HG02840 (cell line): ENCODE measurements around the gene HEATR9.

Experiments
- ATAC-seq: cut with Tn5 transposase; IDR thresholded peaks from one replicate; pipeline ENCODE4 v1.9.1; 2021; ENCODE audit warnings: mild to moderate bottlenecking, moderate library complexity, moderate number of reproducible peaks; ENCODE audit not compliant: unreplicated experiment, low FRiP score

HEATR9 gene

DNA sequence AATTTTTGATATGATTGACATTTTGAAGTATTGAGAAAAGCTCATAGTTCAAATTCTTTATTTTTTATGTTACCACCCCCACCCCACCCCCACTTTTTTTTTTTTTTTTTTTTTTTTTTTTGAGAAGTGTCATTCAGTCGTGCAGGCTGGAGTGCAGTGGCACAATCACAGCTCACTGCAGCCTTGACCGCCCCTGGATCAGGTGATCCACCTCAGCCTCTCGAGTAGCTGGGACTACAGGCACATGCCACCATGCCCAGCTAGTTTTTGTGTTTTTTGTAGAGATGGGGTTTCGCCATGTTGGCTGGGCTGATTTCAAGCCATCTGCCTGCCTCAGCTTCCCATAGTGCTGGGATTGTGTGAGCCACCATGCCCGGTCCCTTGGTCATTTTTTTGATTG, 52.0 kb downstream of the HEATR9 start:
- ATAC-seq = no peak

DNA sequence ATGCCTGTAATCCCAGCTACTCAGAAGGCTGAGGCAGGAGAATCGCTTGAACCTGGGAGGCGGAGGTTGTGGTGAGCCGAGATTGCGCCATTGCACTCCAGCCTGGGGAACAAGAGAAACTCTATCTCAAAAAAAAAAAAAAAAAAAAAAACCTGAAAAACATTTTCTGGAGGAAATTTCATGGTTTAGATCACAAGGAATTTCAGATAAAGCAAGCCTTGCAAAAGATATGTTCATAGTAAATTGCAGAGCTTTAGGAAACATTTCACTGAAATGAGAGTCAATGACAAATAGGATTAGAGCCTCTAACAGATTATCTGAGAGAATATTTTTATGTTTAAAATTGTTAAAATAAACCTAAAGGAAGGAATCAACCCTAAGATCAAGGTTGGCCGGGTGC, 56.2 kb downstream of the HEATR9 start:
- no peak for ATAC-seq

GRCh38 chr17:35811759-35812158, 56.9 kb downstream of the HEATR9 start:
- no peak for ATAC-seq

GRCh38 chr17:35809855-35810461, 58.7 kb downstream of the HEATR9 start:
- ATAC-seq = no peak

DNA sequence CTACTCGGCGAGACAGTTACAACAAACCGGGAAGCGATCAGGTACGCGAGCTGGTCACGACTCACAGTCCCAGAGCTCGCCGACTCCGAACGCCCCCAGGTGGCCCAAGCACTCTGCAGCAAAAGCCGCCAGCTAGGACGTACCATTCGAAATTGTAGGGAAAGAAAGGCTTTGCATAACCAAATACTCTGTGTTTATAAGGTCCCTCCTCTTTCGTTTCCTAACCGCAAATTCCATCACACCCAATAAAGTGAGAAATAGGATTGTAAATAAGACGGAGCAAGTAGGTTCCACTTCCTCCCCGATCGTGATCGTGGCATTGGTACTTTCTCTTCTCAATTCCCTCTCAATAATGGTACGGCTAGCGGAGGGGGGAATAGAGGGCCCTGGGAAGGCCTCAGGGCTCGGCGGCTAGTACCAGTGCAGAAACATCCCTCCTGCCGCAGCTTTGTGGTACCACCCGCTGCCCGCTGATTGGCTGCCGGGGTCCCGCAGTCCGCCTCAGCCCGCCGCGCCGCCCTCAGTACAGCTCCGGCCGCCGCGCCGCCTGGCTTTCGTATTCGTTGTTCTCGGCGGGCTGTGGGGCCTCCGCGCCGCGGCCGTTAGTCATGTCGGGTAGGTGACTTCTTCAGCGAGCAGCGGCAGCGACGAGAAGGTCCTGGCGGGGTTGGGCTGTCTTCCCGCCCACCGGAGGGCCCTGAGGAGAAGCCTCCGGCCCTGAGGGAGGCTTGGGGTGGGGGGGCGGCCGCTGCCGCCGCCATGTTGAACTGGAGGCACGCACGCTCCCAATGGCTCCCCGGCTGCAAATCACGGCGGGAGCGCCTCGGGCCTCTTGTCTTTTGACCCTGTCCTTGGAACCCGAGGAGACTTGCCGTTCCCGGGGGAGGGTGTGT, 59.5 kb downstream of the HEATR9 start, which contains the start of gene TAF15:
Gene TAF15, plus strand, starts transcription at position 523 of the 893 bp plus-strand sequence. Its CDS starts 86 bp downstream, at position 609.
- ATAC-seq = peak; percentile 92

DNA sequence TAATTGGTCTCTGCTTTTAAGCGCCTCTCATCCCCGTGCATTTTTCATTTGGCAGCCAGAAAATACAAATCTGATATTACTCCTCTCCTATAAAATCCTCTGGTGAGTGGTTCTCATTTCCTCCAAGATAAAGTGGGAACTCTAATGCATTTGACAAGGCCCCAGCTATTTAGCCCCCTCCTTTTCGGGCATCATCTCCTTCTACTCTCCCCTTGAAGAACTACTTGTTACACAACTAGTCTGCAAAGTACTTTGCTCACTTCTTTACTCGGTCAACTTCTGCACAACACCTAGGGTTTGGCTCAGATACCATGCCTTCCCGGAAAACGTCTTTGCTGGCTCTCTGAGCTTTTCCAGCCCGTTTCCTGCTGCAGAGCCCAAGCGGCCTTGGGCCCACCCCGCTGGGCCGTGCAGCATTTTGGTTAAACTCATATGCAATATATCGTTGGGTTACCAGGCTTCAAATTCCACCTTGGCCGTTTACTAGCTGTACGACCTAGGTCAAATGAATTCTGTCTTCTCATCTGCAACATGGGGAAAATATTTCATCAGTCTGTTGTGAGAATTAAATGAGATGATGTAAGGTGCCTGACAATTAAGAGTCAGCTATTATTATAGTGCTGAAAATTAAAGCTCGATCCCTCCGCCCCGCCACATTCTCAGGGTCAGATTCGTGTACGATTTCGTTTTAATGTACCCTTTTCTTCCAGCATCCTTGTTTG, 60.3 kb downstream of the HEATR9 start:
- ATAC-seq = no peak

DNA sequence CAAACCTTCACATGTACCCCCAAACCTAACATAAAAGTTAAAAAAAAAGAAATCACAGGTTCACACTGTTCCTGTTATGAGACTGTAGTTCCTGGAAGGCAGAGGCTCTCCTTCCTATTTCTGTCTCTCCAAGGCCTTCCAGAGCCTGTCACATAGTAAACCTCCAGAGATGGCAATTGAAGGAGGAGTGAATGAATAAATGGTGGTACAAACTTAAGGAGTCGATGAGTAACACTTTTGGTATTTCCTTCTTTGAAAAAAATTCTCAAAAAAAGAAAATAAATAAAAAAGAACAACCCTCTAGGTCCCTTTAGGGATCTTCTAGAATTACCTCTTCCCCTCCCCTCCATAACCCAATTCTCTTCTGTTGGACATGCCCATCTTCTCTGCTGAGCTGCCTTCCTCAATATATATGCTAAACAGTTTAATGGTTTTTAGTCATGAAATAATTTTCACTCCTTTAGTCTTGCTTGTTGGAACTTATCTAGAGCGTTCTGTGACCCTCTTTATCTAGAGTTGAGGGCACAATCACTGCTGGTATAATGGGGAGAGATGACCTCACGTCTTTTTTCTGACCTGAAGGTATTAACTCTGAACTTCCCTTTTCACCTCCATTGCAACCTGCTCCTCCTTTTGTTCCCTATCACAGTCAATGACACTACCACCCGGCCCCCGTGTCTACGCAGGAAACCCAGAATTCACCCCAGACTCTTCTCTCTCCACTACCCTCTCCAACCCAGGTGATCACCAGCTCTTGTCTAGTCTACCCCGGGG, 61.1 kb downstream of the HEATR9 start:
- no peak for ATAC-seq
